Measurements from ENCODE around the gene CDC16.
A peak's percentile ranks its signal among the peaks of the same experiment; 100 is the strongest.

CDC16 gene

DNA sequence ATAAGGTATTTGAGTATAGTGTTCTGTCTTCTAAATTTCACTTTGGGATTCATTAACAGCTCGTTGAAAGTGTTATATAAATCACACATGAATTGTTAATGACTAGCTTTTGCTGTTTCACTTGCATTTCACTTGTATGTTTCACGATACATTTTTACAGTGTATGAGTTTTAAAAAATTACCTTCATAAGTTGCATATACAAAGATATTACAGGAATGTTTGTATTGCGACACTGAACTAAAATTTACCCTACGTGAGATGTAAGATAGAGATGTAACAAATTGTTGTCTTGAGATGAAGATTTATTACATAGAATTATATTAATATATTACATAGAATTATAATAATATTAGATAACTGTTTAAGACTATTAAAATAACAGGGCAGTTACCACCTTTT, 1.5 kb downstream of the CDC16 start:
- peak overlapping the region; percentile 89 for H3K4me3 ChIP-seq (replicated peaks; ENCODE audit: insufficient read depth, low read length)
- no peaks in the 10 kb centered on the region for H3K27me3 ChIP-seq (ENCODE audit: insufficient read depth, poor library complexity, severe bottlenecking)
- TF ChIP-seq SPI1 (IDR thresholded peaks at IDR 0.05; ENCODE audit: borderline replicate concordance, low read depth) (no peak), POLR2AphosphoS5 (IDR thresholded peaks at IDR 0.05; ENCODE audit: low read depth) (no peak), GABPA (IDR thresholded peaks at IDR 0.05; ENCODE audit: low read depth) (no peak)
- TF ChIP-seq, protein P1, sequence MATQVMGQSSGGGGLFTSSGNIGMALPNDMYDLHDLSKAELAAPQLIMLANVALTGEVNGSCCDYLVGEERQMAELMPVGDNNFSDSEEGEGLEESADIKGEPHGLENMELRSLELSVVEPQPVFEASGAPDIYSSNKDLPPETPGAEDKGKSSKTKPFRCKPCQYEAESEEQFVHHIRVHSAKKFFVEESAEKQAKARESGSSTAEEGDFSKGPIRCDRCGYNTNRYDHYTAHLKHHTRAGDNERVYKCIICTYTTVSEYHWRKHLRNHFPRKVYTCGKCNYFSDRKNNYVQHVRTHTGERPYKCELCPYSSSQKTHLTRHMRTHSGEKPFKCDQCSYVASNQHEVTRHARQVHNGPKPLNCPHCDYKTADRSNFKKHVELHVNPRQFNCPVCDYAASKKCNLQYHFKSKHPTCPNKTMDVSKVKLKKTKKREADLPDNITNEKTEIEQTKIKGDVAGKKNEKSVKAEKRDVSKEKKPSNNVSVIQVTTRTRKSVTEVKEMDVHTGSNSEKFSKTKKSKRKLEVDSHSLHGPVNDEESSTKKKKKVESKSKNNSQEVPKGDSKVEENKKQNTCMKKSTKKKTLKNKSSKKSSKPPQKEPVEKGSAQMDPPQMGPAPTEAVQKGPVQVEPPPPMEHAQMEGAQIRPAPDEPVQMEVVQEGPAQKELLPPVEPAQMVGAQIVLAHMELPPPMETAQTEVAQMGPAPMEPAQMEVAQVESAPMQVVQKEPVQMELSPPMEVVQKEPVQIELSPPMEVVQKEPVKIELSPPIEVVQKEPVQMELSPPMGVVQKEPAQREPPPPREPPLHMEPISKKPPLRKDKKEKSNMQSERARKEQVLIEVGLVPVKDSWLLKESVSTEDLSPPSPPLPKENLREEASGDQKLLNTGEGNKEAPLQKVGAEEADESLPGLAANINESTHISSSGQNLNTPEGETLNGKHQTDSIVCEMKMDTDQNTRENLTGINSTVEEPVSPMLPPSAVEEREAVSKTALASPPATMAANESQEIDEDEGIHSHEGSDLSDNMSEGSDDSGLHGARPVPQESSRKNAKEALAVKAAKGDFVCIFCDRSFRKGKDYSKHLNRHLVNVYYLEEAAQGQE (IDR thresholded peaks at IDR 0.05; ENCODE audit: insufficient replicate concordance, low read depth) = no peak
- TF ChIP-seq, protein P2, sequence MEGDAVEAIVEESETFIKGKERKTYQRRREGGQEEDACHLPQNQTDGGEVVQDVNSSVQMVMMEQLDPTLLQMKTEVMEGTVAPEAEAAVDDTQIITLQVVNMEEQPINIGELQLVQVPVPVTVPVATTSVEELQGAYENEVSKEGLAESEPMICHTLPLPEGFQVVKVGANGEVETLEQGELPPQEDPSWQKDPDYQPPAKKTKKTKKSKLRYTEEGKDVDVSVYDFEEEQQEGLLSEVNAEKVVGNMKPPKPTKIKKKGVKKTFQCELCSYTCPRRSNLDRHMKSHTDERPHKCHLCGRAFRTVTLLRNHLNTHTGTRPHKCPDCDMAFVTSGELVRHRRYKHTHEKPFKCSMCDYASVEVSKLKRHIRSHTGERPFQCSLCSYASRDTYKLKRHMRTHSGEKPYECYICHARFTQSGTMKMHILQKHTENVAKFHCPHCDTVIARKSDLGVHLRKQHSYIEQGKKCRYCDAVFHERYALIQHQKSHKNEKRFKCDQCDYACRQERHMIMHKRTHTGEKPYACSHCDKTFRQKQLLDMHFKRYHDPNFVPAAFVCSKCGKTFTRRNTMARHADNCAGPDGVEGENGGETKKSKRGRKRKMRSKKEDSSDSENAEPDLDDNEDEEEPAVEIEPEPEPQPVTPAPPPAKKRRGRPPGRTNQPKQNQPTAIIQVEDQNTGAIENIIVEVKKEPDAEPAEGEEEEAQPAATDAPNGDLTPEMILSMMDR (IDR thresholded peaks at IDR 0.05; ENCODE audit: insufficient read depth, low read length) = no peak
- DNase-seq (ENCODE audit: low read depth in 1 of 2, low spot score in 1 of 2) = no peak
- H3K27ac ChIP-seq (replicated peaks) = peak overlapping the region; percentile 85

DNA sequence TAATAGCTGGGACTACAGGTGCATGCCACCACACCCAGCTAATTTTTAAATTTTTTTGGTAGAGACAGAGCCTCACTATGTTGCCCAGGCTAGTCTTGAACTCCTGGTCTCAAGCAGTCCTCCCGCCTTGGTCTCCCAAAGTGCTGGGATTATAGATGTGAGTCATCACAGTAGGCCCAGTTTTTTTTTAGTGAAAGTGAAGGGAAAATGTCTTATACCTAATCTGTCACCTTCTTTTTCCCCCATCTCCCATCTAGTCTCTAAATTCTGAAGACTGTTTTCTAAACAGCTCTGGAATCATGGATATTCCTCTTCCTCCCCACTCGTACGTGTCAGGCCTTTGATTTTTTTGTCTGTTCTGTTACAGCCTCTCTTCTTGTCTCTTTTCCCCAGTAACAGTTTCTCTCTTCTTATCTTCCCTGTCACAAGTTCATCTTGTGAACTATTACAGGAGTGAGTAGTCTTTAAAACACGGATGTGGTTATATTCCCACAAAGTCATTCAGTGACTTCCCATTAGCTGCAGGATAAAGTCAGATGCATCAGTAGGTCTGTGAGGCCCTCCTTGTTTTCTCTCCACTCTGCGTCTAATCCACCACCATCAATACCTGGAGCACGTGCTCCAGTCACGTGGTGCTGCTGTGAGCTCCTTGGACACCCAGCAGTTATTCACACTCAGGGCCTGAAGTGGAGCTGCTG, 2.9 kb downstream of the CDC16 start:
- no peak overlapping the region for H3K27ac ChIP-seq (replicated peaks)
- TF ChIP-seq SPI1 (IDR thresholded peaks at IDR 0.05; ENCODE audit: borderline replicate concordance, low read depth) (no peak), GABPA (IDR thresholded peaks at IDR 0.05; ENCODE audit: low read depth) (no peak), POLR2AphosphoS5 (IDR thresholded peaks at IDR 0.05; ENCODE audit: low read depth) (no peak)
- TF ChIP-seq, protein P2 (IDR thresholded peaks at IDR 0.05; ENCODE audit: insufficient read depth, low read length) = no peak
- TF ChIP-seq, protein P1 (IDR thresholded peaks at IDR 0.05; ENCODE audit: insufficient replicate concordance, low read depth) = no peak
- no peak for DNase-seq (ENCODE audit: low read depth in 1 of 2, low spot score in 1 of 2)
- H3K27me3 ChIP-seq (ENCODE audit: insufficient read depth, poor library complexity, severe bottlenecking) = no peaks in the 10 kb centered on the region
- H3K4me3 ChIP-seq (replicated peaks; ENCODE audit: insufficient read depth, low read length) = no peak overlapping the region

DNA sequence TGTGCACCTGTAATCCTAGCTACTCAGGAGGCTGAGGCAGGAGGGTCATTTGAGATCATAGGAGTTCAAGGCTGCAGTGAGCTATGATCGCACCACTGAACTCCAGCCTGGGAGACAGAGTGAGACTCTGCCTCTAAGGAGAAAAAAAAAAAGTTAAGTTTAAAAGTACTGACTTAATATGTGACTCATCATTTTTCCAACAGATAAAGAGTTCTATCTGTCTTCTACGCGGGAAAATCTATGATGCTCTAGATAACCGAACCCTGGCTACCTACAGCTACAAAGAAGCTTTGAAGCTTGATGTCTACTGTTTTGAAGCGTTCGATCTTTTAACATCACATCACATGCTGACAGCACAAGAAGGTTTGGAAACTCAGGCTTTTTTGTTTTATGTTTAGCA, 7.2 kb downstream of the CDC16 start:
- Histone ChIP-seq H3K27me3 (ENCODE audit: insufficient read depth, poor library complexity, severe bottlenecking) (no peaks in the 10 kb centered on the region), H3K4me3 (replicated peaks; ENCODE audit: insufficient read depth, low read length) (no peak overlapping the region), H3K27ac (replicated peaks) (no peak overlapping the region)
- no peak for TF ChIP-seq SPI1 (IDR thresholded peaks at IDR 0.05; ENCODE audit: borderline replicate concordance, low read depth)
- no peak for TF ChIP-seq POLR2AphosphoS5 (IDR thresholded peaks at IDR 0.05; ENCODE audit: low read depth)
- TF ChIP-seq GABPA (IDR thresholded peaks at IDR 0.05; ENCODE audit: low read depth) = no peak
- DNase-seq (ENCODE audit: low read depth in 1 of 2, low spot score in 1 of 2) = no peak

DNA sequence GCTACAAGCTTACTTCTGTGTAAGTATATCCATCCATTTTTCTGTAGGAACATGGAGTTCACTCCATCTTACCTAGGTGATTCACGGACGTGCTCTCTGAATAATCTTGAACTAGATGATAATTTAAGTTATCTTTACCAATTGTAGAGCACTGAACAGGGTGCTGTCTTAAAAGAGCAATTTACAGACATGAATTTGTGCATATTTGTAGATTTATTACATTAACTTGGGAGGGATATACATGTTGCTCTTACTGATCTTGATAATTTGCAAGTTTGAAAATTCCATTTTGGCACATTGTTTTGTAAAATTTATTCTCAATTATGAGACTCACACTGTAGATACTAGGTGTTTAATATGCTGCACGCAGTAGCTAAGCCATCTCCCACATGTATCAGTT, 9.3 kb downstream of the CDC16 start:
- DNase-seq (ENCODE audit: low read depth in 1 of 2, low spot score in 1 of 2) = no peak
- TF ChIP-seq POLR2AphosphoS5 (IDR thresholded peaks at IDR 0.05; ENCODE audit: low read depth) = no peak
- TF ChIP-seq SPI1 (IDR thresholded peaks at IDR 0.05; ENCODE audit: borderline replicate concordance, low read depth) = no peak
- TF ChIP-seq, protein P1 (IDR thresholded peaks at IDR 0.05; ENCODE audit: insufficient replicate concordance, low read depth) = no peak
- TF ChIP-seq GABPA (IDR thresholded peaks at IDR 0.05; ENCODE audit: low read depth) = no peak
- TF ChIP-seq, protein P2 (IDR thresholded peaks at IDR 0.05; ENCODE audit: insufficient read depth, low read length) = no peak
- H3K27ac ChIP-seq (replicated peaks) = no peak overlapping the region
- no peak overlapping the region for H3K4me3 ChIP-seq (replicated peaks; ENCODE audit: insufficient read depth, low read length)
- no peaks in the 10 kb centered on the region for H3K27me3 ChIP-seq (ENCODE audit: insufficient read depth, poor library complexity, severe bottlenecking)

Measured in HL-60 (cell line).